NOMO-1 treated with DMSO at 0.1 percent for 48 hours (cell line): Measurements from ENCODE around the gene C1QTNF2.

ENCODE experiments used
- DNase-seq: peaks from one replicate; lab custom pipeline; 2025; ENCODE audit not compliant: unreplicated experiment; lab: John Stamatoyannopoulos, UW

The C1QTNF2 gene

GRCh38 chr5:160306696-160307095, 63.7 kb downstream of the C1QTNF2 start:
- no peak for DNase-seq

DNA sequence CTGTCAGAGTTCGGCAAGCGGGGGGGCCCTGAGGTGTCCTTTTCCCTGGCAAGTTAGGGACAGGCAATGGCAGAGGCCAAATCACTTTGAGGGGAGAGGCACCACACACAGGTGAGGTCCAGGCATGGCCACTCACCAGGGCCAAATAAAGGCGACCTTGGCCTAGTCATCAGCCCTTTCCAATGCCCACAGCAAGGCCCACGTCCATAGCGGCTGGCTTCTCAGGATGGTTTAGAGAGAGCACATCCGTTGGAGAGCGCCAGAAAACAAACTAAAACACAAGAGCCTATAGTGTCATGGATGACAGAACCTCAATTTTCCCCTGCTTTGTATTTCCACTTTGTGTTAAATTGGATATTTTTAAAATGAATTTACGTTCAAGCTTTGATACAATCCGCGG, 65.1 kb downstream of the C1QTNF2 start:
- no peak for DNase-seq

GRCh38 chr5:160303690-160304089, 66.7 kb downstream of the C1QTNF2 start:
- no peak for DNase-seq

GRCh38 chr5:160298189-160298588, 72.2 kb downstream of the C1QTNF2 start:
- DNase-seq: peak; percentile 95

GRCh38 chr5:160297776-160298175, 72.7 kb downstream of the C1QTNF2 start:
- DNase-seq: no peak
